Ecto neural progenitor cell (in vitro differentiated cells): Measurements from ENCODE around the gene INSL6.
"Not testable (repeated sequence)": the region's sequence is repeated elsewhere in the genome, so short reads cannot be mapped to it uniquely, and the experiment has no call there.

Experiments used
- DNase-seq: peaks from one replicate; pipeline ENCODE4 v3.0.0-alpha.2; 2018; ENCODE audit warnings: low spot score

INSL6 gene, protein sequence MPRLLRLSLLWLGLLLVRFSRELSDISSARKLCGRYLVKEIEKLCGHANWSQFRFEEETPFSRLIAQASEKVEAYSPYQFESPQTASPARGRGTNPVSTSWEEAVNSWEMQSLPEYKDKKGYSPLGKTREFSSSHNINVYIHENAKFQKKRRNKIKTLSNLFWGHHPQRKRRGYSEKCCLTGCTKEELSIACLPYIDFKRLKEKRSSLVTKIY

DNA sequence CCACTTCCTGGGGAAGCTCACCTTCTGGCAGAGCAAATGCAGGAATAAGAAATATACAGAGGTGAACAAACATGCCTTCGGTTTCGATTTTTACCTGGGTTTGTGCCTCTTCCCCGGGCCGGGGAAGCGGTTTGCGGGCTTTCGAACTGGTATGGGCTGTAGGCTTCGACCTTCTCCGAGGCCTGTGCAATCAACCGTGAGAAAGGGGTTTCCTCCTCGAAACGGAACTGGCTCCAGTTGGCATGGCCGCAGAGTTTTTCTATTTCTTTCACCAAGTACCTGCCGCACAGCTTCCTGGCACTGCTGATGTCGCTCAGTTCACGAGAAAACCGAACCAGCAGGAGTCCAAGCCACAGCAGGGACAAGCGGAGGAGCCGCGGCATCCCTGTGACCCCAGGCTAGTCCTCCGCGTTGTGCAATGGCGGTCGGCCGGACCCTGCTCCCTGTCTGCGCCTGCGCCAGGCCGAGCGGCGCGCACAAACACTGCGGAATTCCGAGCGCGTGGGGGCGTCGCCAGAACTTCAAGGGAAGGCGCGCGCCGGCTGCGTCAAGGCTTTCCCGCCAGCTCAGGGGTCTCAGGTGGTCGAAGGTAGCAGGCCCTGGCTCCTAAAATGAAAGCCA is at the start of gene INSL6:
Gene INSL6 (minus strand): TSS at position 420 of the 621 bp plus-strand sequence. CDS start 37 bp downstream, at position 383.
- no peak for DNase-seq

GRCh38 chr9:5231212-5231611 is 45.8 kb upstream of the INSL6 start, which contains the start of gene INSL4:
Gene INSL4, plus strand, starts transcription at chr9:5231419. Its CDS starts 105 bp downstream, at chr9:5231524.
- DNase-seq = no peak

DNA sequence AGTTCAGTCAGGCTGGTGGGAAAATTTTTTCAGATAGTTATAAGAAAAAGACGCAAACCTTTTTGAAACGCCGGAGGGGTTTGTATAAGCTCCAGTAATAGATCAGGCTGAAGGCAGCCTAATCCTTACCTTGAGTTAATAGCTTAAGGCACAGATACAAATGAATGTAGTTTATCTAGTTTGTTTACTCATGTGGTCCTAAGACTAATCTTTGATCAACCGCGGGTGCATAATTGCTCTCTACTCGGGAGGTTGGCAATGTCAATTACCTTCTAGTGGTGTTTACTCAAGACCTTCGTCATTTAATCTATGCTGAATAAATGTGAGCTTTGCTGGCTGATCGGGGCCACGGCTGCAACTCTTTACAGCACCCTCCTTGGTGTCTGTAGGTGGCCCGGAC is 45.1 kb upstream of the INSL6 start:
- no peak for DNase-seq

- DNase-seq = no peak
Measured at GRCh38 chr9:5205071-5205470, 19.6 kb upstream of the INSL6 start.

- no peak for DNase-seq
Measured at GRCh38 chr9:5195463-5195862, 10.0 kb upstream of the INSL6 start.

GRCh38 chr9:5193345-5193744 is 7.9 kb upstream of the INSL6 start:
- no peak for DNase-seq

- no peak for DNase-seq
Measured at GRCh38 chr9:5191985-5192384, 6.5 kb upstream of the INSL6 start.

- DNase-seq = no peak
Measured at GRCh38 chr9:5188060-5188984, 2.9 kb upstream of the INSL6 start.

GRCh38 chr9:5186416-5187169 is 1.2 kb upstream of the INSL6 start:
- peak; percentile 55 for DNase-seq

- no peak for DNase-seq
Measured at GRCh38 chr9:5184776-5185175, 663 bp downstream of the INSL6 start.

DNA sequence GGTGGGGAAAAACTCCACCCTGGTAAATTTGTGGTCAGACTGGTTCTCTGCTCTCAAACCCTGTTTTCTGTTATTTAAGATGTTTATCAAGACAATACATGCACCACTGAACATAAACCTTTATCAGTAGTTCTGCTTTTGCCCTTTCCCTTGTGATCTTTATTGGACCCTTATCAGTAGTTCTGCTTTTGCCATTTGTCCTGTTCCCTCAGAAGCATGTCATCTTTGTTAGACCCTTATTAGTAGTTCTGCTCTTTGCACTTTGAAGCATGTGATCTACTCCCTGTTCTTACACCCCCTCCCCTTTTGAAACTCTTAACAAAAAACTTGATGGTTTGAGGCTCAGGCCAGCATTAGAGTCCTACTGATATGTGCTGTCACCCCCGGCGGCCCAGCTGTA is 4.8 kb downstream of the INSL6 start:
- not testable (repeated sequence) for DNase-seq

- DNase-seq = no peak
Measured at GRCh38 chr9:5178126-5178805, 7.2 kb downstream of the INSL6 start.

- no peak for DNase-seq
Measured at GRCh38 chr9:5146241-5146640, 39.2 kb downstream of the INSL6 start.

DNA sequence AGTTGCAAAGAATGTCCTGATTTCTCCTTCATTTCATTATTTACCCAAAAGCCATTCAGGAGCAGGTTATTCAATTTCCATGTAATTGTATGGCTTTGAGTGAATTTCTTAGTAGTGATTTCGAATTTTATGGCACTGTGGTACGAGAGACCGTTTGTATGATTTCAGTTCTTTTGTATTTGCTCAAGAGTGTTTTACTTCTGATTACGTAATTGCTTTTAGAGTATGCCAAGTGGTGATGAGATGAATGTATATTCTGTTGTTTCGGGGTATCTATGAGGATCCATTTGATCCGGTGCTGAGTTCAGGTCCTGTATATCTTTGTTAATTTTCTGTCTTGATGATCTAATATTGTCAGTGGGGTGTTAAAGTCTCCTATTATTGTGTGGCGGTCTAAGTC is 41.2 kb downstream of the INSL6 start:
- no peak for DNase-seq

- no peak for DNase-seq
Measured at GRCh38 chr9:5140151-5140550, 45.3 kb downstream of the INSL6 start.

- DNase-seq = no peak
Measured at GRCh38 chr9:5122516-5122915, 62.9 kb downstream of the INSL6 start.

- no peak for DNase-seq
Measured at GRCh38 chr9:5122116-5122515, 63.3 kb downstream of the INSL6 start.

DNA sequence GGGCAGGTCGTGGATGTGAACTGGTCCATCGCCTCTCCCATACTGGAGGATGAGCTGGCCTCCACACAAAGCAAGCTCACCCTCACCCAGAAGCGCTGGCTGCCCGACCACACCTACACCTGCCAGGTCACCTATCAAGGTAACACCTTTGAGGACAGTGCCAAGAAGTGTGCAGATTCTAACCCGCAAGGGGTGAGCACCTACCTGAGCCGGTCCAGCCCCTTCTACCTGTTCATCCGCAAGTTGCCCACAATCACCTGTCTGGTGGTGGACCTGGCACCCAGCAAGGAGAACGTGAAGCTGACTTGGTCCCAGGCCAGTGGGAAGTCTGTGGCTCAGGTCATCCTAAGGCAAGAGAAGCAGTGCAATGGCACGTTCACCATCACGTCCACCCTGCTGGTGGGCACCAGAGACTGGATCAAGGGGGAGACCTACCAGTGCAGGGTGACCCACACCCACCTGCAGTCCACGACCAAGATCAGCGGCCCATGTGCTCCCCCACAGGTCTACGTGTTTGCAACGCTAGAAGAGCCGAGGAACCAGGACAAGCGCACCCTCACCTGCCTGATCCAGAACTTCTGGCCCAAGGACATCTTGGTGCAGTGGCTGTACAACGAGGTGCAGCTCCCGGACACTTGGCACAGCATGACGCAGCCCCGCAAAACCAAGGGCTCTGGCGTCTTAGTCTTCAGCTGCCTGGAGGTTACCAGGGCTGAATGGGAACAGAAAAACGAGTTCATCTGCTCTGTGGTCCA is 71.3 kb downstream of the INSL6 start:
- DNase-seq = no peak
